SKM-1 treated with dmso at 0.1 percent for 144 hours (cell line): ENCODE results near the gene MYH7B.

Experiments used
- DNase-seq: peaks from one replicate; lab custom pipeline; 2025; ENCODE audit not compliant: unreplicated experiment; lab: John Stamatoyannopoulos, UW

Gene MYH7B

DNA sequence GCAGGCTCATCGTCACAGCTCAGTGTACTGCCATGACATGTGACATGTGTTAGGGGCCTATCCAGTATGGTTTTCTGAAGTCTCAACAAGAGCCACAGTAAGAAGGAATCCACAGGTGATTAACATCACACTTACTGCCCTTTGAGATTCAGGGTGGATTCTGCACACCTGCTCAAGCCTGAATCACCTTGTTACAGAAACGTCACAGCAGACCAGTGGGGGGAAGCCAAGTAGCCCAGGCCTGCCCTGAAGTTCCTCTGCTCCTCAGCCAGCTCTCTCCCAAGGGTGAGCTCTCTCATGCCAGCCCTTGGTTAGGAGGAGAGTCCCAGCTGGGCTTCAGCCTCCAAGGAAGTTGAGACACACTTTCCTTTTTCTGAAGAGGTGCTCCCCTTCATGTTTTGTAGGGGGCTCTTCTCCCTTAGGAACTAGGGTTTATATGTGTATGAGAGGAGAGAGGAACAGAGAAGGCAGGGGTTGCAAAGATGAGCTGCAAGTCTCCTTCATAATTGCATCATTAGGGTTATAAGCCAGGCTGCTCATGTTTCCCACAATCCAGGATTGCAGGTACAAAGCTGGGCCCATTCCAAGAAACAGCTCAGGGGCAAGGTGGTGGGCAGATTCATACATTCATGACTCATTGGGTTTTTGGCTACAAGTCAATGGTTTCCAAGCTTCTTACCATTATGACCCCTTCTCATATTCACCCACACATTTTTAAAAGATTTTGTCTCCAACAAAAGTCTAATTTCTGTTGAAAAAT, 11.7 kb upstream of the MYH7B start:
- DNase-seq: no peak

DNA sequence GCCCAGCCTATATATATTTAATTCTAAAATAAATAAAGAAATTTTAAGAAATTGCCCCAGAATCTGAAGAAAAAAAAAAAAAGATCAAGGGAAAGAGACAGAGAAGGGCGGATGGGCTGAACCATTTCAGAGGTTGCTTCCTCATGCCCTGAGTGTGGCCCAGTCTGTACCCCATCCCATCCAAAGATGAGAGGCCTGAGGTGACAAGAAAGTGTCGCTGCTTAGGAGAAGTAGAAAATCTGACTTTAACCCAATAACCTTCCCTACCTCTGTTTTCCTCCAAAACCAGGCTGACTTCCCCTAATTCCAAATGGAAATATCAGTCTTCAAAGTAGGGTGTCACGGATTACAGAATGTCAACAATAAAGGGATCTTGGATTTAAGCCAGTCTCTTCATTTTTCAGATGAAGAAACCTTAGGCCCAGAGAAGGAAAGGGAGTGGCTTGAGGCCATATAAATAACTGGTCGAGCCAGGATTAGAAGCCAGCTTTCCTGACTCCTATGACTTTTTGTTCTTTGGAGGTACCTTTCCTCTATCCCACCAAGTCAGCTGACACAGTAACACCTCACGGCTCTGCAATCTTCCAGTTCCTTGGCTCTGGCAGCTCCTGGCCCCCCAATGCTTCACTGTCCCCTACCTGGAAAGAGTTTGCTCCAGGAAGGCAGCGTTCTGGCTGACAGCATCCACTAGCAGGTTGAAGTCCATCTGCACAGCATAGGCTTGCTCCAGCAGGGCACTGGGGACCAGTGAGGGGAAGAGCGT, 10.2 kb upstream of the MYH7B start:
- DNase-seq: no peak

DNA sequence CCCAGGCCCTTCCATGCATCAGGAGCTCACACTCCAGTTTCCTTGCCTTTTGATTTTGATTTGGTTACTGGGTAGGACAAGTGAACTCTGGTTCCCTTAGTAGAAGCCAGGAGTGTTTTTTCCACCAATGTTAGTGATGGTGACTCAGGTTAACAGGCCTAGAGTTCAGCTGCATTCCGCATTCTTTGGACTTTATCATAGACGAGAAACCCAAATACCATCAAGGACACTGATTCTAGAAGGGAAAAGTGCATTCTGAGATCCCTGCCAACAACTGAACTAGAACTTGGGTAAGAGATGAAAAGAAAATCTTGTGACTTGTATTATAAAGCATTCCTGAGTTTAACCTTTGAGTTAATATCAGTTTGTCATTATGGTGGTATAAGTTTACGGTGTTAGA, 9.0 kb upstream of the MYH7B start:
- no peak for DNase-seq

DNA sequence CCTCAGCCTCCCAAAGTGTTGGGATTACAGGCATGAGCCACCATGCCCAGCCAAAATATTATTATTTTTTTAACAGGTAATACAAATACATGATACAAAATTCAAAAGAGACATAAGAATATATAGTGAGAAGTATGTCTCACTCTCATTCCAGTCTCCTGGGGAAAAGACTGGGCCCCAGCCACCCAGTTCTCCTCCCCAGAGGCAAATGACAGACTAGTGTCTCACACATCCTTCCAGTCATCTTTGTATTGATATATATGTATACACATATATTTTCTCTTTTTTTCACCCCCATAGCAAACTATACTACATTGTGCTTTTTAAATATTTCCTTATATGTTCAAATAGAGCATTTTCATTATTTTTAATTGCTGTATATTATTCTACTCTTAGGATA, 8.3 kb upstream of the MYH7B start:
- DNase-seq: no peak

DNA sequence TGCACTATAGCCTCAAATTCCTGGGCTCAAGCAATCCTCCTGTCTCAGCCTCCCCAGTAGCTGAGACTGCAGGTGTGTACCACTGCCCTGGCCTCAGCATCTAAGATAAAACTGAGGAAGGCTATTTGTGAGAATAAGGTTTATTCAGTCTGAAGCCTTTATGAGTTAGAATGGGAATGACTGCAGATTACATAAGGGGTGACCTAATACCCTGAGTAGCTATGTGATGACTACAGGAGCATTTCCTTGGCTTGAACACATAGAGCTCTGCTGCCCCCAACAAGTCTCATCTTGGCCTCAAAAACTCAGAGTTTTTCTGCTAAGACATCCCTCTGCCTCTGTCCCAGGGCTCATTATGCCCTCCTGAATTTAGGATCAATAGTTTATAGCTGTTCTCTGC, 7.6 kb upstream of the MYH7B start:
- no peak for DNase-seq

DNA sequence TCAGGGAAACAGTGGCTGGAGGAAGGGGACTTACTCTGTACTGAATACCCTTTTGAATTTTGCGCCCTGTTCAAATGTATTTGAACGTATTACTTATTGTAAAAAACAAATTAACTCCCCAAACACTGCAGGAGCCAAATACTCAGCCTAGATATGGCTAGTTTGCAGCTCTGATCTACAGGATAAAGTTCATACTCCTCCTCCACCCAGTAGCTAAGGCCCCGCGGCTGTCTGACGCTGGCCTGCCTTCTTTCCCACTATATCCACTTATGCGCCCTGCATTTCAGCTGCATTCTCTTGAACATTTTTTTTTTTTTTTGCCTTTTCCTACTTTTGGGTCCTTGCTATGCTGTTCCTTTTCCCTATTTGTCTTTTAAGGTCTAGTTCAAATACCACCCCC, 6.5 kb upstream of the MYH7B start:
- no peak for DNase-seq

DNA sequence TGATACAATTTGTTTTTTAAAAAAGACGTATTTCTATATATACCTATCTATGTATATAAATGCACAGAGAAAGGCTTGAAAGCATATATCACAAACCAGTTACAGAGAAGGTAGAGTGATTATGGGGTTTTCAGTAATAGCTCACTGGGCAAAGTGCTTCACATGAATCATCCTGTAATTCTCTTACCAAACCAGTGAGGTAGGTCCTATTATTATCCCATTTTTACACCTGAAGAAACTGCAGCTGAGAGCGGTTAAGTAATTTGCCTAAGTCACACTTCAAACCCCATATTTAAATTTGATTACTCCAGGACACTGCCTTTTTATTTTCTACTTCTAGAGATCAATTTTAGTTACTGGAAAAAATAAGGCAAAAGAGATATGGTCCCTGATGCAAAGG, 4.4 kb upstream of the MYH7B start:
- DNase-seq: no peak

DNA sequence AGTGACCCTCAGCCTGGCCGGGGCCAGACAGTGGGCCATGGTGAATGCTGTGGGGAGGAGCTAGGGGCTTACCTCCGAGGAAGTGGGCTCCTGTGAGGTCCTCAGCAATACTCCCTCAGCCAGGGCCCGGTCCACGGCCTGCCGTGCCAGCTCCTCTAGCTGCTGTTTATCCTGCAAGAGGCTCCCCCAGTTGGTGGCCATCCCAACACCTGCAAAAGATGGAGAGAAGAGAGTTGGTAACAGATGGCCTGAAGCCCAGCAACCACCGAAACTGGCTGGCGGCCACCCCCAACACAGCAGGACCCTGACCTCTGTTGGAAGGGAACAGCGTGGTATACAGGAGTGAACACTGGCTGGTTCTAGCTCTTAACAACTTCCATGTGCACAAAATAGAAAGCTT, 4.0 kb upstream of the MYH7B start:
- no peak for DNase-seq

DNA sequence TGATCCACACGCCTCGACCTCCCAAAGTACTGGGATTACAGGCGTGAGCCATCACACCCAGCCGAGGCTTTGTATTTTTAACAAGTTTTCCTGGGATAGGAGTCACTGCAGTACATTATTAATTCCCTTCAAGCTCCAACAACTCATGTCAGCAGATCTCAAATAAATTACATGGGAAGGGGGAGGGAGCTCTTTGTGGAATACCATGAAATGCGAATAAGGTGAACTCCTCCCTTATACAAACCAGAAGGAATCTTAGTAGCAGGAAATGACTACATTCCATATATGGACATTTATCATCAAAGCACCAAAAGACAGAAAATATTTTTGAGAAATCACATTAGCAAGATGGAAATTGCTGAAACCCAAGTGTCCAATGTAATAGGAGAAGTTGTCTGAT, 3.0 kb upstream of the MYH7B start:
- DNase-seq: no peak

DNA sequence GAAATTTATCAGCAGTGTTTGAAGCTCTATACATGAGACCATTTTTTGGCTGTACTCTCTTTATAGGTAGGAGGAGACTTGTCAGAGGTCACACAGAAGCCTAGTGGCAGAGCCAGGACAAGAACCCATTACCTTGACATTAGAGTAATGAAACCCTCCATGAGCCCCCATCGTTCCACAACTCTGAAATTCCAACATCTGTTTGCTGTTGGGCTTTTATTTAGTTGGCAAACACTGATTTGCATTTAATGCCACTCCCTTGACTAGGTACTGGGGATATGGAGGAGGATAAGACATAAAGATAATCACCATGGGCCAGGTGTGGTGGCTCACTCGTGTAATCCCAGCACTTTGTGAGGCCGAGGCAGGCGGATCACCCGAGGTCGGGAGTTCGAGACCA, 1.7 kb upstream of the MYH7B start:
- DNase-seq: no peak

DNA sequence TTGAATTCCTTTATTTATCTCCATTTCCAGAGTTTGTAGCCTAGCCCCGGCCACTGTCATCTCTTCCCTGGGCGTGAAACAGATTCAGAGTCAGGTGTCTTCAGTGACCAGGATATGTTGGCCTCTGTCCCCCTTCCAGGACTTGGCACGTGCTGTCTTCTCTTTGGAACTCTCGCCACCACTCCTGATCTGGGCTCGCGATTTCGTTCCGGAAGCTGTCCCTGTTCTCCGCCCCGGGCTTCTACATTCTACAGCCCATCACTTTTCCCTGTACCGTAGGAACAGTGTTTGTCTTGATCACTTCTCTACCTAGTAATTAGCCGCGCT, 801 bp upstream of the MYH7B start:
- DNase-seq: peak; percentile 18

DNA sequence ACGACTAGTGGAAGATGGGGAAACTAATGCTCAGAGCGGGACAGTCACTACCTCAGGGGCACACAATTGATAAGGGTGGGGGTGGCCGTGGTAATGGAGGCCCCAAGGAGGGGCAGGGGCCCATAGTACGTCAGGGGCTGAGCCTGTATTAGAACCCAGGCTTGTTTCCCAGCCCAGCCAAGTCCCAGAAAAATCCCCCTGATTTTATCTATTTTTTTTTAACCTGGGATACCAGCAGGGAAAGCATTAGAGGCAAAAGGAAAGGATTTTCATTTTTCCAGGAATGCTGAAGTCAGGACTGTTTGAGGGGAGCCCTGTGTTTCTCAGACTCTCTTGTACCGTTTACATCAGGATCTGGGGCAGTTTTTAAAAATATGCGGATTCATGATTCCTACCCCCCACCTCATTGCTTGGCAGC, 382 bp downstream of the MYH7B start:
- no peak for DNase-seq

DNA sequence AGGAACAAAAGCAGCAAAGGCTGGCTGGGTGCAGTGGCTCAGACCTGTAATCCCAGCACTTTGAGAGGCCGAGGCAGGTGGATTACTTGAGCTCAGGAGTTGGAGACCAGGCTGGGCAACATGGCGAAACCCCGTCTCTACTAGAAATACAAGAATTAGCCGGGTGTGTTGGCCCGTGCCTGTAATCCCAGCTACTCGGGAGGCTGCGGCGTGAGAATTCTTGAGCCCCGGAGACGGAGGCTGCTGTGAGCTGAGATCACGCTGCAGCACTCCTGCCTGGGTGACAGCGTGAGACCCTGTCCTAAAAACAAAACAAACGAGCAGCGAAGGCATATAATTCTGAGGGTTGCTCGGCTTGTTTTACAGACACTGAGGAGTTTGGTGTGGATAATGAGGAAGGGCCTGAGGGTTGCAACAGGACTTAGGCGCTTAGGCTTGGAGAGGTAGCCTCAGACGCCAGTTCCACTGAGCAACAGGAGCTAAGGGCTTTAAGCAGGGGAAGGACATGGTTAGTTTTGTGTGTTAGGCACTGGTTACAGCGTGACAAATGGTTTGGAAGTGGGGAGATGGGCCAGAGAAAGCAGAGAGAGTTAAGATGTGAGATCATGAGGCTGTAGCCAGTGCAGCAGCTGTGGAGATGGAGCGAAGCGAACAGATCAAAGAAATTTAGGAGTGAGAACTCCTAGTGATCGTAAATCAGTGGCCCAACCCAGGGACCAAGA, 1.2 kb downstream of the MYH7B start:
- DNase-seq: no peak

DNA sequence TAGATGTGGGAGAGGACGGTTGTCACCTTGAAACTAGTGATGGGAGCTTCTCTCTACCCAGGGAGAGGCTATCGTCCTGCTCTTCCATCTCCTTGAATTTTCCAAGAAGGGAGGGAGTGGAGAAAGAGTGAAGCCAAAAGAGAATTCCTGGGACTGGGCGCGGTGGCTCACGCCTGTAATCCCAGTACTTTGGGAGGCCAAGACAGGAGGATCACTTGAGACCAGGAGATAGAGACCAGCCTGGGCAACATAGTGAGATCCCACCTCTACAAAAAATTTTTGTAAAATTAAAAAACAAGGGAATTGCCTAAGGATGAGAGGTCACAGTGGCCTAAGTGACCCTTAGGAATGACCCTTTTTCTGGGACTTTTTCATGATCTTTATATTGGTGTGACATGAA, 8.8 kb downstream of the MYH7B start:
- no peak for DNase-seq

DNA sequence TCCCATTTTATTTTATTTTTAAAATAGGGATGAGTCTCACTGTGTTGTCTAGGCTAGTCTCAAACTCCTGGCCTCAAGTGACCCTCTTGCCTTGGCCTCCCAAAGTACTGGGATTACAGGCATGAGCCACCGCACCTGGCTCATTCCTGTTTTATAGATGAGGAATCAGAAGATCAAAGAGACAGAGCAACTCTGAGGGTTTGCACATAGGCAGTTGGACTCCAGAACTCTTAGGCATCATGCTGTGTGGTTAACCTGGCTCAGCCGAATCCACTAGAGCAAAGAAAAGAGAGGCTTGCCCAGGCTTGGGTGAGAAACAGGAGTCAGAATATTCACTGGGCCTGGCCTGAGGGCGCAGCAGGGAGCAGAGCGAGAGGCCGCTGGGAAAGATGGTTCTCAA, 9.4 kb downstream of the MYH7B start:
- no peak for DNase-seq

DNA sequence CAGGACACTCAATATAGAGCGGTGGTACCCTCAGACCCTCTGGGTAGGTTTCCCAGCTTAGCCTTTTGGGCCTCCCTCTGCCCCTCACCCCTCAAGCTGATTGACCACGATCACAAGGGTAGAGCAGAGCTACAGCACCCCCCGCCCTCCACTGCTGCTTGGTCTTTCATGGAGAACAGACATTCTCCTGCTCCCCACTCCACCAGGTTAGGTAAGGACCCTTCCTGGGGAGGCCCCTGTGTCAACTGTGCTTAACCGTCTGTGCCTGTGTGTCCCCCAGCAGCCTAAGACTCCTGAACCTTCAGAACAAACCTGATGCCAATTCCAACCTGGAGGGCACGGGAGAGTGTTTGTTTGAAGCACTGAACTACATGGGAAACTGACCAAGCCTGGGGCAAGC, 11.8 kb downstream of the MYH7B start:
- DNase-seq: no peak

DNA sequence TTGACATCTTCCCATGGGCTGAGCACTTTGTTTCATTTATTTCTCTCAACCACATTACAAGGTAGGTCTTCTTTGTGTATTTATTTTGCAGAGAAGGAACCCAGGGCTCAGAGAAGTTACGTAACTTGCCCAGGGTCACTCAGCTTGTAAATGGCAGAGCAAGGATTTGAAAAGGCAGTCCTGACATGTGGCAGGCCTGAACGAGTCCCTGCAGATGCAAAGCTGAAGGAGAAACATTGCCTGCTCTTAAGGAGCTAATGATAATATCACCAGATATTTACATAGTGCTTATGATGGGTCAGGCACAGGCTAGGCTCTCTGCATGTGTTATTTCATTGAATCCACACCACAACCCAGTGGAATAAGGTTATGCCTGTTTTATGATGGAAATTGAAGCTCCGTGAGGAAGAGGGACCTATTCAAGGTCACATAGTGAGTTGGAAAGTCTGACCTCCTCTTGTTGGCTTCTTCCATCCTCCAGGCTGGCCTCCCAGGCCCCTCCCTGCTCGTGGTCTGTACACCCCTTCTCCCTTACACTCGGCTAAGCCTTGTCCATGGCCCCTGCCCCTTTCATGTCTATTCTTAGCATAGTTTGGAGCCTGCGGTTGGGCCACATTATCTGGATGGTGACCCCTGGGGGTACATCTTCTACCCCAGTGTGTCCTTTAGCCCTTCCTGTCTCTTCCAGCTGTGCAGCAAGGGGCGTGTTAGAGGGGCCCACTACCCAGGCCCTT, 12.5 kb downstream of the MYH7B start:
- no peak for DNase-seq

DNA sequence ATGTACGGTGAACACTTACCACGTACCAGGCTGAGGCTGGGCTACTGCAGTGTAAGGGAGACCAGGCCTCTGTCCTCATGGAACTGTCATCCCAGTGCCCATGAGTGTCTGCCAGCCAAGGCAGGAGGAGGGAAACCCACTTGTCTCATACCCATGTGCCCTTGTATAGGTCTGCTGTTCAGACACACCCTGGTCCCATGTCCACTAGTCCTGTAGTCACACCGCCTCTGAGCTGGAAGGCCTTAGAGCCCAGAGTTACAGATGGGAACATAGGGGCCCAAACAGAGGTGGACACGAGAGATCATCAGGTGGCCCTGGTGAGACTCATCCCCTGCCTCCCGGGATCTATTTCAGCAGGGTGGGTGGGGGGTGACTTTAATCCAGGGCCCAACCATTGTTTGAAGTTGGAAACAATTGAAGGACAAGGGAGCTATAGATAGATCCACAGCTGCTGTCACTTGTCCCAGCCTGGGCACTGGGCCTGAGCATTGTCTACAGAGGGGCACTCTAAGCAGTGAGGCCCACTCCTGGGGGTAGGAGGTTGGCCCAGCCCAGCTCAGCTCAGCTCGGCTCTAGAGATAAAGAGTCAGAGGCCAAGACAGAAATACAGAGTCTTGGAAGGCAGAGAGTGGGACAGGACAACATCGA, 14.6 kb downstream of the MYH7B start:
- DNase-seq: no peak

DNA sequence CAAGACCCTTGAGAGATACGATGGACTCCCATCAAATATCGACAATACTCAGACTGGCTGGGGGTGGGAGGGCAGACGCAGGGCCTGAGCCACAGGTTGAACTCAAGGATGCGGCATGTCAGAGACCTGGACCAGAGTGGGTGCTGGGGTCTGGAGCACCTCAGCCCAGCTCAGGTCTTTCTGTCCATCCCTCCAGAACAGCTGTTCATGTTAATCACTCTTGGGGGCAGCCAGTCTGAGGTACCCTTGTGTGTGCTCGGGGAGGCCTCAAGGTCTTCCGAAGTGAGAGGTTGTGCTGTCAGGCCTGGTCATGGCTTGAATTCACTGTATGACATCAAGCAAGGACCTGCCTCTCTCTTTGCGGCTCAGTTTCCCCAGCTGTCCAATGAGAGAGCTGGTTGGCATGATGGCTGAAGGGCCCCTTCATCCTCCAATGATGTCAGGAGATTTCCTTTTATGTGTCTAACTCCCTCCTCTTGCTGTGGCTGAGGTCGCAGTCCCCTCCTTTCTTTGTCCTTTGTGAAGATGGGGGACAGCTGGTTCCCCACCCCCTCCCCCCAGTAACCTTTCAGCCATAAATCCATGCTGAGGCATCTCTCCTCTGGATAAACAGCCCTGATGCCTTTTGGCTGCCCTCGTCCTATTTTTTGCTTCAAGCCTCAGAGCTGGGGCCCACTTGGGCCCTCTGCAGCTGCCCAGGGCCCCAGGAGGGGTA, 15.3 kb downstream of the MYH7B start:
- DNase-seq: no peak

DNA sequence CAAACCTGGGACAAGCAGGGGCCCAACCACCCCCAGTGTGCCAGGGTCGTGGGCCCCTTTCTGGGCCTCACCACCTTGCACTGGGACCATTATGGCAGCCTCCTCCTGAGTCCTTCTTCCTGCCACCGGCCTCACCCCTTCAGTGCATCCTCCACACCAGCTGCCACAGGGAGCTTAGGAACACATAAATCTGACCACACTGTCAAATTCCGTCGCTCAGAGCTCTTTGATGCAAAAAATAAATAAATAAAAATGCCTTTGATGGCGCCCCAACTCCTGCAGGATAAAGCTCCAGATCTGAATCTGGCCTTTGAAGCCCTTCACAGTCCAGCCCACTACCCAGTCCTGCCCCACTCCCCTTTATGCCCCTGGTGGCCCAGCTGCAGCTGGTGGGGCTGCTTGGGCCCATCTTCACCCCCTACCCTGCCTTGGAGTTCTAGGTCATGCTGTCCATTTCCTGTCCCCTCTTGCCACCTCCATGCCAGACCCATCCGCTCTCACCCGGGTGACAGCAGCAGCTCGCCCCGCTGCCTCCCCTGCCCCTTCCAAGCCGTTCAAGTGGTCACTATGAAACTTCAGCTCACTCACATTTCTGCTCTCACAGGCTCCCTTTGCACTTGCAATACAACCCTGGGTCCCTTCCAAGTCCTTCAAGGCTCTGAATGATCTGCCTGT, 16.0 kb downstream of the MYH7B start:
- no peak for DNase-seq
